IPS-18a (cell line): Measurements from ENCODE around the gene LRRC3.

Experiments used
- H3K27ac ChIP-seq: one replicate; pipeline ENCODE4 v1.5.1; 2013; ENCODE audit warnings: low read length
- H3K27me3 ChIP-seq: one replicate; pipeline ENCODE4 v1.6.1; 2013; ENCODE audit warnings: mild to moderate bottlenecking, low read length; ENCODE audit not compliant: control insufficient read depth, insufficient read depth
- H3K36me3 ChIP-seq: one replicate; pipeline ENCODE4 v1.6.1; 2013; ENCODE audit warnings: low read depth, low read length; ENCODE audit not compliant: control insufficient read depth
- H3K4me1 ChIP-seq: one replicate; pipeline ENCODE4 v1.6.1; 2013; ENCODE audit warnings: low read depth, low read length; ENCODE audit not compliant: control insufficient read depth
- H3K4me3 ChIP-seq: one replicate; pipeline ENCODE4 v1.5.1; 2013; ENCODE audit warnings: low read length
- H3K9ac ChIP-seq: one replicate; pipeline ENCODE4 v1.6.1; 2013; ENCODE audit warnings: mild to moderate bottlenecking, low read length, moderate library complexity
- H3K9me3 ChIP-seq: one replicate; pipeline ENCODE4 v1.6.1; 2013; ENCODE audit warnings: low read depth, low read length; ENCODE audit not compliant: control insufficient read depth

LRRC3 gene

GRCh38 chr21:44436958-44437357 is 18.4 kb upstream of the LRRC3 start:
- no peaks in the 10 kb centered on the region for H3K36me3 ChIP-seq

GRCh38 chr21:44437371-44437695 is 18.0 kb upstream of the LRRC3 start:
- no peaks in the 10 kb centered on the region for H3K36me3 ChIP-seq
- H3K4me1 ChIP-seq: no peaks in the 10 kb centered on the region
- no peak overlapping the region for H3K27ac ChIP-seq
- no peak overlapping the region for H3K9ac ChIP-seq
- no peaks in the 10 kb centered on the region for H3K9me3 ChIP-seq
- no peaks in the 10 kb centered on the region for H3K27me3 ChIP-seq
- H3K4me3 ChIP-seq: no peak overlapping the region

More at GRCh38 chr21:44436958-44437357, 18.4 kb upstream of the LRRC3 start:
- Histone ChIP-seq H3K9me3 (no peaks in the 10 kb centered on the region), H3K4me1 (no peaks in the 10 kb centered on the region), H3K4me3 (no peak overlapping the region), H3K27ac (no peak overlapping the region), H3K9ac (no peak overlapping the region), H3K27me3 (no peaks in the 10 kb centered on the region)

- Histone ChIP-seq H3K27me3 (no peaks in the 10 kb centered on the region), H3K9ac (no peak overlapping the region), H3K4me1 (no peaks in the 10 kb centered on the region), H3K4me3 (no peak overlapping the region), H3K27ac (no peak overlapping the region), H3K9me3 (no peaks in the 10 kb centered on the region), H3K36me3 (no peaks in the 10 kb centered on the region)
Observed at GRCh38 chr21:44437696-44438431, 17.4 kb upstream of the LRRC3 start.

GRCh38 chr21:44438531-44439210 is 16.6 kb upstream of the LRRC3 start:
- no peaks in the 10 kb centered on the region for H3K36me3 ChIP-seq
- H3K4me3 ChIP-seq: no peak overlapping the region
- no peaks in the 10 kb centered on the region for H3K9me3 ChIP-seq
- no peaks in the 10 kb centered on the region for H3K27me3 ChIP-seq
- no peak overlapping the region for H3K27ac ChIP-seq
- no peaks in the 10 kb centered on the region for H3K4me1 ChIP-seq
- H3K9ac ChIP-seq: no peak overlapping the region

GRCh38 chr21:44439211-44439600 is 16.1 kb upstream of the LRRC3 start:
- H3K27ac ChIP-seq: no peak overlapping the region
- no peaks in the 10 kb centered on the region for H3K27me3 ChIP-seq
- no peaks in the 10 kb centered on the region for H3K4me1 ChIP-seq
- no peak overlapping the region for H3K9ac ChIP-seq
- H3K36me3 ChIP-seq: no peaks in the 10 kb centered on the region
- no peak overlapping the region for H3K4me3 ChIP-seq
- H3K9me3 ChIP-seq: no peaks in the 10 kb centered on the region

- H3K9ac ChIP-seq: no peak overlapping the region
- no peaks in the 10 kb centered on the region for H3K27me3 ChIP-seq
Observed at GRCh38 chr21:44440241-44441040, 14.9 kb upstream of the LRRC3 start.

GRCh38 chr21:44441041-44441400 is 14.3 kb upstream of the LRRC3 start:
- Histone ChIP-seq H3K4me1 (no peaks in the 10 kb centered on the region), H3K36me3 (no peaks in the 10 kb centered on the region), H3K27ac (no peak overlapping the region), H3K9me3 (no peaks in the 10 kb centered on the region), H3K9ac (no peak overlapping the region), H3K4me3 (no peak overlapping the region), H3K27me3 (no peaks in the 10 kb centered on the region)

More at GRCh38 chr21:44440241-44441040, 14.9 kb upstream of the LRRC3 start:
- H3K36me3 ChIP-seq: no peaks in the 10 kb centered on the region
- H3K27ac ChIP-seq: no peak overlapping the region
- no peaks in the 10 kb centered on the region for H3K4me1 ChIP-seq
- H3K9me3 ChIP-seq: no peaks in the 10 kb centered on the region
- no peak overlapping the region for H3K4me3 ChIP-seq

GRCh38 chr21:44441581-44442265 is 13.6 kb upstream of the LRRC3 start:
- Histone ChIP-seq H3K9ac (no peak overlapping the region), H3K27ac (no peak overlapping the region), H3K27me3 (no peaks in the 10 kb centered on the region), H3K4me1 (no peaks in the 10 kb centered on the region), H3K4me3 (no peak overlapping the region), H3K36me3 (no peaks in the 10 kb centered on the region), H3K9me3 (no peaks in the 10 kb centered on the region)

- H3K27ac ChIP-seq: no peak overlapping the region
Observed at GRCh38 chr21:44442266-44443125, 12.8 kb upstream of the LRRC3 start.

GRCh38 chr21:44443291-44443890 is 11.9 kb upstream of the LRRC3 start:
- Histone ChIP-seq H3K9me3 (no peaks in the 10 kb centered on the region), H3K36me3 (no peaks in the 10 kb centered on the region), H3K27me3 (no peaks in the 10 kb centered on the region), H3K27ac (no peak overlapping the region), H3K4me1 (no peaks in the 10 kb centered on the region), H3K9ac (no peak overlapping the region), H3K4me3 (no peak overlapping the region)

More at GRCh38 chr21:44442266-44443125, 12.8 kb upstream of the LRRC3 start:
- H3K36me3 ChIP-seq: no peaks in the 10 kb centered on the region
- no peaks in the 10 kb centered on the region for H3K27me3 ChIP-seq
- no peaks in the 10 kb centered on the region for H3K4me1 ChIP-seq
- no peaks in the 10 kb centered on the region for H3K9me3 ChIP-seq
- H3K9ac ChIP-seq: no peak overlapping the region
- H3K4me3 ChIP-seq: no peak overlapping the region
